Activated T-cell treated with anti-CD3 and anti-CD28 coated beads, Interleukin-2, amount 50 U/mL, for 72 hours (primary cell): Measurements from ENCODE around the gene ZNF845. TPM values are rescaled to one million over a fixed set of nuclear protein-coding genes. Genes with fewer than 3 reads are reported as not detected.
A peak's percentile ranks its signal among the peaks of the same experiment; 100 is the strongest.
"Not testable (repeated sequence)": the region's sequence is repeated elsewhere in the genome, so short reads cannot be mapped to it uniquely, and the experiment has no call there.

Experiments
- ATAC-seq, 2 donors: fragments of 150-1000 bp; cut with Tn5 transposase; replicated peaks in 1 of 2; 2 replicates each; pipeline ENCODE4 v1.10.0; 2021; ENCODE audit warnings: moderate library complexity in 2 of 2, mild to moderate bottlenecking in 1 of 2
- DNase-seq, 2 donors: peaks; one replicate each; pipeline ENCODE4 v3.0.0; 2021 to 2022; ENCODE audit warnings: mixed read lengths in 1 of 2
- H3K27ac Mint-ChIP-seq: one replicate; pipeline ENCODE4 v1.8.0; 2022; ENCODE audit warnings: mild to moderate bottlenecking, moderate library complexity, mixed read lengths
- H3K27me3 Mint-ChIP-seq: one replicate; pipeline ENCODE4 v1.8.0; 2022; ENCODE audit warnings: low read depth, mixed read lengths
- H3K36me3 Mint-ChIP-seq, 2 donors: one replicate each; pipeline ENCODE4 v1.8.0; 2022; ENCODE audit warnings: mixed read lengths in 2 of 2, mild to moderate bottlenecking in 1 of 2; ENCODE audit not compliant: insufficient read depth in 2 of 2
- H3K4me1 Mint-ChIP-seq: one replicate; pipeline ENCODE4 v1.8.0; 2022; ENCODE audit warnings: low read depth, mixed read lengths
- H3K4me3 Mint-ChIP-seq, 2 donors: one replicate each; pipeline ENCODE4 v1.8.0; 2022; ENCODE audit warnings: mild to moderate bottlenecking in 2 of 2, mixed read lengths in 2 of 2, moderate library complexity in 2 of 2
- H3K9me3 Mint-ChIP-seq, 2 donors: one replicate each; pipeline ENCODE4 v1.8.0; 2022; ENCODE audit warnings: mixed read lengths in 2 of 2
- total RNA-seq, 2 donors: library from RNA; stranded (reverse); gene quantifications; one replicate each; pipeline ENCODE4 v1.2.3, GENCODE V29; 2022

Gene ZNF845
- total RNA-seq, 2 donors from 2014 or later, result 5.4 to 6.0 TPM

GRCh38 chr19:53355739-53356138, 22.2 kb downstream of the ZNF845 start:
- peaks cover 43 to 50% of the 10 kb centered on the region in 2 donors for H3K36me3 Mint-ChIP-seq

GRCh38 chr19:53357821-53358581, 24.5 kb downstream of the ZNF845 start:
- Mint-ChIP-seq H3K27me3 (no peaks in the 10 kb centered on the region), H3K36me3 (peaks cover 20 to 28% of the 10 kb centered on the region in 2 donors), H3K4me3 (no peak overlapping the region), H3K9me3 (peaks cover 14 to 16% of the 10 kb centered on the region in 2 donors), H3K4me1 (peaks cover 6% of the 10 kb centered on the region), H3K27ac (no peak overlapping the region)
- ATAC-seq (no peak), DNase-seq (no peak)

More at GRCh38 chr19:53355739-53356138, 22.2 kb downstream of the ZNF845 start:
- Mint-ChIP-seq H3K4me3 (no peak overlapping the region), H3K4me1 (peaks cover 6% of the 10 kb centered on the region), H3K9me3 (peaks cover 30 to 36% of the 10 kb centered on the region in 2 donors), H3K27me3 (no peaks in the 10 kb centered on the region), H3K27ac (no peak overlapping the region)
- ATAC-seq, result no peak
- DNase-seq, result no peak

- H3K27ac Mint-ChIP-seq, H3K4me1 Mint-ChIP-seq, H3K4me3 Mint-ChIP-seq, DNase-seq, H3K27me3 Mint-ChIP-seq, ATAC-seq: not testable (repeated sequence)
- H3K9me3 Mint-ChIP-seq, result peaks cover 9 to 10% of the 10 kb centered on the region in 2 donors
- H3K36me3 Mint-ChIP-seq, result peaks cover 12 to 22% of the 10 kb centered on the region in 2 donors
These were observed 26.5 kb downstream of the ZNF845 start for GRCh38 chr19:53360056-53360455.

GRCh38 chr19:53365134-53365898, 31.8 kb downstream of the ZNF845 start, which contains the start of gene ZNF525:
Gene ZNF525 (plus strand): TSS chr19:53365705. CDS start chr19:53372282, 6,577 bp downstream.
- peak within 1 kb of the TSS; percentile 44 for H3K27ac Mint-ChIP-seq
- H3K9me3 Mint-ChIP-seq, result peaks cover 0 to 2% of the 10 kb centered on the region in 2 donors
- peaks cover 6 to 26% of the 10 kb centered on the region in 2 donors for H3K36me3 Mint-ChIP-seq
- peaks cover 22% of the 10 kb centered on the region for H3K4me1 Mint-ChIP-seq
- H3K27me3 Mint-ChIP-seq, result no peaks in the 10 kb centered on the region
- H3K4me3 Mint-ChIP-seq, result peak within 1 kb of the TSS; percentile 86 to 91
- ATAC-seq (peak; percentile 100), DNase-seq (peak; percentile 97 to 98)

- Mint-ChIP-seq H3K4me1 (peaks cover 26% of the 10 kb centered on the region), H3K36me3 (peaks cover 8 to 33% of the 10 kb centered on the region in 2 donors), H3K27me3 (no peaks in the 10 kb centered on the region), H3K4me3 (peak overlapping the region; percentile 86 to 91), H3K27ac (peak overlapping the region; percentile 44), H3K9me3 (peaks cover 0 to 2% of the 10 kb centered on the region in 2 donors)
- peak; percentile 46 to 63 for ATAC-seq
- peak; percentile 42 to 53 for DNase-seq
These were observed 32.4 kb downstream of the ZNF845 start for GRCh38 chr19:53365899-53366493.

- no peak overlapping the region for H3K4me3 Mint-ChIP-seq
- ATAC-seq, result no peak
- peaks cover 5 to 8% of the 10 kb centered on the region in 2 donors for H3K9me3 Mint-ChIP-seq
- peaks cover 30 to 72% of the 10 kb centered on the region in 2 donors for H3K36me3 Mint-ChIP-seq
- H3K4me1 Mint-ChIP-seq, result peaks cover 15% of the 10 kb centered on the region
- no peaks in the 10 kb centered on the region for H3K27me3 Mint-ChIP-seq
- no peak for DNase-seq
- no peak overlapping the region for H3K27ac Mint-ChIP-seq
These were observed 38.6 kb downstream of the ZNF845 start for GRCh38 chr19:53372196-53372595.

- peaks cover 33 to 79% of the 10 kb centered on the region in 2 donors for H3K36me3 Mint-ChIP-seq
- no peaks in the 10 kb centered on the region for H3K27me3 Mint-ChIP-seq
- DNase-seq (no peak), ATAC-seq (no peak)
- peaks cover 5% of the 10 kb centered on the region for H3K4me1 Mint-ChIP-seq
- H3K27ac Mint-ChIP-seq, result no peak overlapping the region
- peaks cover 5 to 8% of the 10 kb centered on the region in 2 donors for H3K9me3 Mint-ChIP-seq
- no peak overlapping the region for H3K4me3 Mint-ChIP-seq
These were observed 40.7 kb downstream of the ZNF845 start for GRCh38 chr19:53374288-53374687.

GRCh38 chr19:53374743-53375142, 41.2 kb downstream of the ZNF845 start:
- Mint-ChIP-seq H3K4me3 (no peak overlapping the region), H3K9me3 (peaks cover 5 to 8% of the 10 kb centered on the region in 2 donors), H3K4me1 (peaks cover 5% of the 10 kb centered on the region)

GRCh38 chr19:53381376-53381775, 47.8 kb downstream of the ZNF845 start:
- H3K4me1 Mint-ChIP-seq, result no peaks in the 10 kb centered on the region
- peaks cover 52 to 91% of the 10 kb centered on the region in 2 donors for H3K36me3 Mint-ChIP-seq
- H3K27me3 Mint-ChIP-seq, result no peaks in the 10 kb centered on the region
- no peak for DNase-seq
- no peak for ATAC-seq
- H3K4me3 Mint-ChIP-seq, result no peak overlapping the region
- peaks cover 27 to 41% of the 10 kb centered on the region in 2 donors for H3K9me3 Mint-ChIP-seq
- no peak overlapping the region for H3K27ac Mint-ChIP-seq

More at GRCh38 chr19:53374743-53375142, 41.2 kb downstream of the ZNF845 start:
- peaks cover 36 to 82% of the 10 kb centered on the region in 2 donors for H3K36me3 Mint-ChIP-seq
- H3K27ac Mint-ChIP-seq, result no peak overlapping the region
- ATAC-seq (no peak), DNase-seq (no peak)
- no peaks in the 10 kb centered on the region for H3K27me3 Mint-ChIP-seq

GRCh38 chr19:53388168-53388567, 54.6 kb downstream of the ZNF845 start:
- ATAC-seq, result no peak
- H3K27me3 Mint-ChIP-seq, result no peaks in the 10 kb centered on the region
- no peak overlapping the region for H3K27ac Mint-ChIP-seq
- H3K36me3 Mint-ChIP-seq, result peaks cover 30 to 43% of the 10 kb centered on the region in 2 donors
- no peak overlapping the region for H3K4me3 Mint-ChIP-seq
- H3K9me3 Mint-ChIP-seq, result peaks cover 16 to 33% of the 10 kb centered on the region in 2 donors
- DNase-seq, result no peak
- H3K4me1 Mint-ChIP-seq, result no peaks in the 10 kb centered on the region

GRCh38 chr19:53388904-53389303, 55.4 kb downstream of the ZNF845 start:
- H3K9me3 Mint-ChIP-seq, result peaks cover 15 to 27% of the 10 kb centered on the region in 2 donors
- no peaks in the 10 kb centered on the region for H3K27me3 Mint-ChIP-seq
- ATAC-seq, result no peak

GRCh38 chr19:53389571-53389970, 56.0 kb downstream of the ZNF845 start:
- H3K27ac Mint-ChIP-seq, result no peak overlapping the region
- peaks cover 14 to 26% of the 10 kb centered on the region in 2 donors for H3K9me3 Mint-ChIP-seq
- H3K36me3 Mint-ChIP-seq, result peaks cover 24 to 42% of the 10 kb centered on the region in 2 donors
- no peak for ATAC-seq
- peaks cover under 1% of the 10 kb centered on the region for H3K4me1 Mint-ChIP-seq
- no peak overlapping the region for H3K4me3 Mint-ChIP-seq
- DNase-seq, result no peak
- no peaks in the 10 kb centered on the region for H3K27me3 Mint-ChIP-seq

More at GRCh38 chr19:53388904-53389303, 55.4 kb downstream of the ZNF845 start:
- no peaks in the 10 kb centered on the region for H3K4me1 Mint-ChIP-seq
- no peak overlapping the region for H3K27ac Mint-ChIP-seq
- no peak overlapping the region for H3K4me3 Mint-ChIP-seq
- H3K36me3 Mint-ChIP-seq, result peaks cover 26 to 43% of the 10 kb centered on the region in 2 donors
- no peak for DNase-seq
